DMS 273 (cell line): ENCODE data around the gene IQCM.

ENCODE experiments used
- DNase-seq: peaks from one replicate; lab custom pipeline; 2025; ENCODE audit not compliant: unreplicated experiment; lab: John Stamatoyannopoulos, UW

The IQCM gene, protein sequence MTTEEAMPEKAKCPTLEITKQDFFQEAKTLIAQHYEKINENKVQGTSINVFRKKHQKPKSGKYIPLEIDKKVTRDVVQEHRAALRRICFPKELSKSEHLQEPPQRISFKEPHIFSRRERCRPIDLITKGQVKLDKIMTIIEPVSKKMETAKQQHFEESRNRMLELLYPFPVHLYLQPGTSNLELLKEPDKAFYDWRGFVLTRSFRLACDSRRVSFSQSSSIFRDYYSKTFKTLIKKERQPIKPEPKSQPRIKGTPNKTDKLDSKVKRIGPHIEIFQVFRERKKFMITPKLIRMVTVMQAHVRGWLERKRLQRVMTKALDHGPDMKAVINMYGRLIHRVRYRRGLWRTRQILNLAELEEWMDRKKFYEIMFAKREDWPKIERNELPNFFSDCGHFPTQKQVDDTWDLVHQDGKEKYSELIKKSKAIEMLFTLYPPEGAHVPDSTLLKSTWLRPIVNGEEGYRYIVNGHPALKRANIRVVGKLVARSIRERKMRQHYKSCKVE

DNA sequence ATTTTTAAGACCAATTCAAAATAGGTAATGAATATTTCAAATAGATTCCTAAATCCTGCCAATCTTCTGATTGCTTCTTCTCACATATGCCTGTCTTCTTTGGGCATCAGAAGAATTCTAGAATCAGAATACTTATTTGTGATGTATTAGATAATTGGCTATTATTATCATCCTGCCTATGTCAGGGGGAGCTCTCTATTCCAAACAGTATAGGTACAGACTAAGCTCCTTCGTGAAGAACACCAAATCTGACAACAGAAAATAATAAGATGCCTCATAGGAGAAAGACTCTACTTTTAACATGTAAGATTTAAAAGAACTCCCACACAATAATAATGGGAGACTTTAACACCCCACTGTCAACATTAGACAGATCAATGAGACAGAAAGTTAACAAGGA lies at the start of gene IQCM:
TSS of gene IQCM (minus strand) at position 101 of the 400 bp plus-strand sequence. CDS start 73,152 bp downstream, outside the sequence.
- no peak for DNase-seq

DNA sequence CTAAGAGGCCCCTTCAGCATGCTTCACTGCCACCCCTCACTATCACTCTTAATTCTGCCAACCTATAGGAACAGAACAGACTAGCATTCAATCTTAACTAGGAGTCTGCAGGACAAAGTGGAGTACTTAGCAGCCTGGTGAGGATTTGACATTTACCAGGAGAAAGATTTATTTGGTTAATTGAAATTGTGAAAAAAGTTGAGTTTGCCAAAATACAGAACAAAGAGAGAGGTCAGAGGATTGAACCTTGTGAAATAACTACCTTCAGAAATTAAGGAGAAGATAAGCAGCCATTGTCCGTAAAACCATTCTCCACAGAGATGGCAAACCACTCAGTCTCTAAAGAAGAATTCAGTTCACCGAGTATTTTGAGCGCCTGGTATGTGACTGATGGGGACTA lies 41.8 kb upstream of the IQCM start:
- no peak for DNase-seq

DNA sequence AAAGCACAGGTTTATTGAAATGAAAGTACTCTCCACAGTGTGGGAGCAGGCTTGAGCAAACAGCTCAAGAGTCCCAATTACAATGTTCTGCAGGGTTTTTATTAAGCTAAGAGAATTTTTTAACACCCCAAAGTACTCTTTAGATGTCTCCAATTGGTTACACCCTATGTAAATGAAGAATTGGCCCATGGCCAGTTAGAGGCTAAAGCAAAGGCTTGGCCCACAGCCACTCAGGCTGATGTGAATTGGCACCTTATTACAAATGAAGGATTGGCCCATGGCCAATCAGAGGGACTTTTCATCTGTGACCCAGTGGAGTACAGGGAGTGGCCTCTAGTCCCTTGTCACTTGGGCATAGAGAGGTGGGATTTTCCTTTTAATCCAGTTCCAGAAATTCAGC lies 30.1 kb upstream of the IQCM start:
- DNase-seq: peak; percentile 6

DNA sequence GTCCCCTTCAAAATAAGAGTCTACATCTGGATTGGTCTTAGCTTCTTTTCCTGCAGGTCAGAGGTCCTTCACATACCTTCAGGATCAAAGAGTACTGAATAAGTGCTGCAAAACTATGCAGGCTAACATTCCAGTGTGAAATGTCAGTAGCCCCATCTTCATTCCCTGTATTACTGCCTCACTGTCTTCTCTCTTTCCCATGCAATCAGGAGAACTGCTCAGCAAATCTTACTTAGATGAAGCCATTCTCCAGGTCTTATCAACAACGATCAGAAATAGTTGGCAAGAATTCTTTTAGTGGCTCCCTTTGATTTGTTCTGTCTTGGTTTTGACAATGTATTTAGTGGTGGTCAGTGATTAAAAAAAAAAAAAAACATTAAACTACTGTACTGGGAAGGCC lies 26.0 kb upstream of the IQCM start:
- no peak for DNase-seq

DNA sequence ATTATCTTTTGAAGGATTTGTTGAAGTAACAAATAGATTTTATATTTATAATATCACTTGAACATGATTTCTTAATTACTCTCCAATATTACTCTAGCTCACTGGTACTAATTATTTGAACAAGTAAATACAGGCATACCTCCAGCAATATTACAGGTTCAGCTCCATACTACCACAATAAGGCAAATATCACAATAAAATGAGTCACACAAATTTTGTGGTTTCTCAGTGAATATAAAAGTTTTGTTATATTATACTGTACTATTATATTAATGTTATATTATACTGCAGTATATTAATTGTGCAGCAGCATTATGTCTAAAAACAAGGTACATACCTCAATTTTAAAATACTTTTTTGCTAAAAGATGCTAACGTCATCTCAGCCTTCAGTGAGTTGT lies 22.4 kb upstream of the IQCM start:
- no peak for DNase-seq

DNA sequence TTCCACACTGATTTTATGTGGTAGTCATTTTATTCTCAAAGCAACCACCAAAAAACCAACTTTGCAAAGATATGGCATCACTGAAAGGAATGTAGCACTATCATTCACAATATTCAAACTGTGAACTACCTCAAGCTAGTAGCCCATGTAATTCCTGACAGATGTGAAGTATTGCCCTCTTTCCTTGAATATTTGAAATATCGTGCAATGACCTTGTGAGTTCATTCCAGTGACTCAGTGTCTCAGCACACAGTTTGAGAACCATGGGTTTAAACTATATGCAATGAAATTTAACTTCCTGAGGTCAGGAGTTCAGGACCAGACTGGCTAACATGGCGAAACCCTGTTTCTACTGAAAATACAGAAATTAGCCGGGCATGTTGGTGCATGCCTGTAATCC lies 20.9 kb upstream of the IQCM start:
- no peak for DNase-seq

DNA sequence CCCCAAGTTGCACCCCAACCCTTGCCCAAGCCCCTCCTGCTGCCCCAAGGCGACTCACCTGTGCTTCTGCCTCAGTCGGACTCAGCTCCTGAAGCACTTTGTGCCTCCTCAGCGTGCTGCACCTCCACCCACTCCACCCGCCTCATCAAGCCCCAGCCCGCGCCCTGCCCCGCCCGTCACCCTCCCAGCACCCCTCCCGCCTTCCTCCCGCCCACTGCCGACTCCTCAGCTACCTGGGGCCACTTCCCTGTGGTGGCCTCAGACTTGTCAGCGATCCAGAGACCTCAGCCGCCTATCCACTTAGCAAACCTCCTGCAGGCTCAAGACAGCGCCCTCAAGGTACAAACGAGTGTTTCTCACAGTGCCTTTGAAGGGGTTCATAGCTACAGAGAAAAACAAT lies 19.6 kb upstream of the IQCM start:
- DNase-seq: no peak

DNA sequence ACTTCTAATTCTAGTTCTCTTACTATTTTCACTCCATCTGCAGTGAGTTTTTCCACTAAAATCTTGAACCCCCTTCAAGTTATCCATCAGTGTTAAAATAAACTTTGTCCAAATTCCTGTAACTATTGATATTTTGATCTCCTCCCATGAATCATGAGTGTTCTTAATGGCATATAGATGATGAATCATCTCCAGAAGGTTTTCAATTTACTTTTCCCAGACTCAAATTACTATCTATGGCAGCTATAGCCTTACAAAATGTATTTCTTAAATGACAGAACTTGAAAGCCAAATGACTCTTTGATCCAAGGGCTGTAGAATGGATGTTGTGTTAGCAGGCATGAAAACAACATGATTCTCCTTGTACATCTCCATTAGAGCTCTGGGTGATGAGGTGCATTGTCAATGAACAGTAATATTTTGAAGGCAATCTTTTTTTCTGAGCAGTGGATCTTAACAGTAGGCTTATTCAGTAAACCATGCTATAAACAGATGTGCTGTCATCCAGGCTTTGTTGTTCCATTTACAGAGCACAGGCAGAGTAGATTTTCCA lies 16.1 kb upstream of the IQCM start:
- no peak for DNase-seq

DNA sequence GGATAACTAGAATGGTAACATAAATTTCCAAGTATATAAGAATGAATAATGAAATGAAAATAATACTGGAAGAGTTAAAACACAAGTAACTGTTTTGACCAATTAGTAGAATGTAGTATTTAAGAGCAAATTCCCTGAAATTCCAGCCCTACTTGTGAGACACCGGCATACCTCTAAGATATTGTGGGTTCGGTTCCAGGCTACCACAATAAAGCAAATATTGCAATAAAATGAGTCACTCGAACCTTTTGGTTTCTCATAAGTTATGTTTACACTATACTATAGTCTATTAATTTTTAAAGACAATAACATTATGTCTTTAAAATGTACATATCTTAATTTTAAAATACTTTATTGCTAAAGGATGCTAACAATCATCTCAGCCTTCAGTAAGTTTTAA lies 15.2 kb upstream of the IQCM start:
- no peak for DNase-seq

DNA sequence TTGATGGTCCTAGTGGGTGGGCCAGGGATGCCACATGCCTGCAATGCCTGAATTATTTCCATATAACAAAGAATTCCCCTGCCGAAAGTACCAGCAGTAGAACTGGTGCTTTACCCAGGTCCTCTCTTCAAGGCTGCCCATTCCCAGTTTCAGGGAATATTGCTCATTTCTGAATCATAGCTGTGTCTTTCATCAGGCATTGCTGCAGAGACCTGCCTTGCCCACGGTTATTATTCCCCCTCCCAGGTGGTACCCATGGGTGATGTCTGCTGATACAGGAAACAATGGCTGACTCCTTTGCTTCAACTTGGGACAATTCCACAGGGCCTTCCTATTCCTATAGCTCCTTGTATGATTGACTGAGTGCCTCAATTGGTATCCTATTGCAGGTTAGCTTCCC lies 9.7 kb upstream of the IQCM start:
- no peak for DNase-seq

DNA sequence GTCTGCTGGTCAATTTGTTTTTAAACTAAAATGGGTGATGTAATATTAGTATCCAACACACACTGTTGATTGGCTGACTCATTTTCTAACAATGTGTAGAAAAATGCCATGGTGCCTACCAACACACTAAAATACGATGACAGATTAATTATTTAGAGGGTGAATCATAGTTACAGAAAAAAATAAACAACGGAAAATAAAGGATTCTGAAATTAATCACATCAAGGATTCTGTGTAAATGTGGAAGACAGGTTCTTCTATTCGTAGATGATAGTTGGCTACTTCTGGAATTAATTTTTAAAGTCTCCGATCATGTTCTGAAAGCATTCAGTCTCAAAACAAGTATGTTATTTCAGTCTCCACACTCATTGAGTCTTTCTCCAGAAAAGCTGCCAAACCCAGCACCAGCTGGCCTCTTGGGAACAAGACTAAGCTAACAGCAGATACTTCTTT lies 8.2 kb upstream of the IQCM start:
- DNase-seq: peak; percentile 1

DNA sequence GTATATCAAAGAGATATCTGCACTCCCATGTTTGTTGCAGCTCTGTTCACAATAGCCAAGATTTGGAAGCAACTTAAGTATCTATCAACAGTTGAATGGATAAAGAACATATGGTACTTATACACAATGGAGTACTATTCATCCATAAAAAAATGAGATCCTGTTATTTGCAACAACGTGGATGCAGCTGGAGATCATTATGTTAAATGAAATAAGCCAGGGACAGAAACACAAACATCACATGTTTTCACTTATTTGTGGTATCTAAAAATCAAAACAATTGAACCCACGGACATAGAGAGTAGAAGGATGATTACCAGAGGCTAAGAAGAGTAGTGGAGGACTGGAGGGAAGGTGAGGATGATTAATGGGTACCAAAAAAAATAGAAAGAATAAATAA lies 14.2 kb downstream of the IQCM start:
- no peak for DNase-seq

DNA sequence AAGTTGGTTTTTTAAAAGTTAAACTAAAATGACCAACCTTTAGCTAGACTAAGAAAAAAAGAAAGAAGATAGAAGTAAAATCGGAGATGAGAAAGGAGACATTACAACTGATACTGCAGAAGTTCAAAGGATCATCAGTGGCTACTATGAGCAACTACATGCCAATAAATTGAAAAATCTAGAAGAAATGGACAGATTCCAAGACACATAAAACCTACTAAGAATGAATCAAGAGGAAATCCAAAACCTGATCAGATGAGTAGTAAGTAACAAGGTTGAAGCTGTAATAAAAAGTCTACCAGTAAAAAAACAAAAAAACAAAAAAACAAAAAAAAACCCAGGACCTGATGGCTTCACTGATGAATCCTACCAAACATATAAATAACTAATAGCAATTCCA lies 16.1 kb downstream of the IQCM start:
- no peak for DNase-seq

DNA sequence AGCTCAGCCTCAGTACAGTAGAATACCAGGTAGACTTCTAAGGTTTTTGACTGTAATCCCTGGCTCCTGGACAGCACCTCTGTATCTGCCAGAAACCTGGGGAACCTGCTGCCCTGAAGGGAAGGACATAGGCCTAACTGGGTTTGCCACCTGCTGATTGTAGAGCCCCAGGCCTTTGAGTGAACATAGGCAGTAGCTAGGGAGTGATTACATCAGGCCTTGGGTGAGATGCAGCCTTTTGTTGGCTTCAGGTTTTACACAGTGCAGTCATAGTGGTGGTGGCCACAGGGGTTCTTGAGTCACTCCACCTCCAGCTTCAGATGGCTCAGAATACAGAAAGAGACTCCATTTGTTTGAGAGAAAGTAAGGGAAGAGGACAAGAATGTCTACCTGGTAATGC lies 19.3 kb downstream of the IQCM start:
- DNase-seq: no peak

DNA sequence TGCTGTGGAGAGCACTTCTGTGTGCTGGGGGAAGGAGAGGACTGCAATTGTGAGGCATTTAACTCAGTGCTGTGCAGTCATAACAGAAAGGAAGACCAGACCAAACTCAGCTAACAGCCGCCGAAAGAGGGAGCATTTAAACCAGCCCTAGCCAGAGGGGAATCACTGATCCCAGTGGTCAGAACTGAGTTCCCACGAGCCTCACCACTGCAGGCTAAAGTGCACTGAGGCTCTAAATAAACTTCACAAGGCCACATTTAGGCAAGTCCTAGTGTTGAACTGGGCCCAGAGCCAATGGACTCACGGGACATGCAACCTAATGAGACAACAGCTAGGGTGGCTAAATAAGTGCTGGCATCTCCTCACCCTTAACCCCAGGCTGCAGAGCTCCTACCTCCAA lies 20.4 kb downstream of the IQCM start:
- no peak for DNase-seq

DNA sequence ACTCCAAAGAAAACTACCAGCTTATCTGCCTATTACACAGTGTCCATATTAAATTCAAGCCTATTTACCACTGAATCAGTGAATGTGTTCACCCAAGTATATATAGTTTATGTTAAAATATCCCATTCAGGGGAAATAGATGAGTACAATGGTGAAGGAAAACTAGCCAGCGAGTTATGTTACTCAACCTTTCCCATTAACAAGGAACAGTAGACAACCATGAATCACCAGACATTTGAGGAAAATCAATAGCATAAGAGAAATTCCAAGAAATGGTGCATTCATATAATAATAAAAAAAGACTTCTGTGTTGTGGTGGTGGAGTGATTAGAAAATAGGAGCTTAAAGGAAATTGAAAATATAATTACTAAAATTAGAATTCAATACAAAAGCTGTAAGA lies 21.3 kb downstream of the IQCM start:
- DNase-seq: no peak

DNA sequence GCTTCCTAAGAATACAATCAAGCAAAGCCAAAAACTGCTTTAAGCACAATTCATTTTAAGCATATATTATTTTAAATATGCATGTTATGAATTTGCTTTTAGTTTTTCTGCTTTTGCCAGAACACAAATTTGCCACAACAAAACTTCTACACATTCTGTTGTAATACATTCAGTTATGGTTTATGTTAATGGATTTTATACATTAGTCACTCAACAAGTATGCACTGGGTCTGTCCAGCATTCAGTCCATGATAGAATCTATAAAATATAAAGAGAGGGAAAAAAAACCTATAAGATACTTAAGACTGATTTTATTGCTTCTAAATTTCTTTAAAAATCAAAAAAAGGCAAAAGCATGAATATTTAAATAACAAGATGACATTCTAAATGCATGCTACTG lies 22.2 kb downstream of the IQCM start:
- DNase-seq: no peak

DNA sequence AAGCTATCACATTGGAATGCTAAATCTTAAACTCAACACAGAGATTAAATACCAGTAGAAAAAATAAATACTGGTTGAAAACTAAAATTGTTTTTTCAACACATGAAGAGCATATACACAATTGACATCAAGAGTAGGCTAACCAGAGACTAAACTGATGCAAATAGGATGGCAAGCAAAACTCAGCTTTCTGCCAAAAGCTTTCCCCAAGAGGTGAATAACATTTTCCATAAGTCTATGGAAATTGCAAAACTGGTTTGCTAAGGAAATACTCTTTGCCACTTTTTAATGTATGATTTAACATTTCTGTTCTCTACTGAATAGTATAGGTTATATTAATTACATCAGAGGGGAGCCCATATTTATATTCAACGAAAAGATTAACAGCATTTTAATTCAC lies 23.8 kb downstream of the IQCM start:
- no peak for DNase-seq

DNA sequence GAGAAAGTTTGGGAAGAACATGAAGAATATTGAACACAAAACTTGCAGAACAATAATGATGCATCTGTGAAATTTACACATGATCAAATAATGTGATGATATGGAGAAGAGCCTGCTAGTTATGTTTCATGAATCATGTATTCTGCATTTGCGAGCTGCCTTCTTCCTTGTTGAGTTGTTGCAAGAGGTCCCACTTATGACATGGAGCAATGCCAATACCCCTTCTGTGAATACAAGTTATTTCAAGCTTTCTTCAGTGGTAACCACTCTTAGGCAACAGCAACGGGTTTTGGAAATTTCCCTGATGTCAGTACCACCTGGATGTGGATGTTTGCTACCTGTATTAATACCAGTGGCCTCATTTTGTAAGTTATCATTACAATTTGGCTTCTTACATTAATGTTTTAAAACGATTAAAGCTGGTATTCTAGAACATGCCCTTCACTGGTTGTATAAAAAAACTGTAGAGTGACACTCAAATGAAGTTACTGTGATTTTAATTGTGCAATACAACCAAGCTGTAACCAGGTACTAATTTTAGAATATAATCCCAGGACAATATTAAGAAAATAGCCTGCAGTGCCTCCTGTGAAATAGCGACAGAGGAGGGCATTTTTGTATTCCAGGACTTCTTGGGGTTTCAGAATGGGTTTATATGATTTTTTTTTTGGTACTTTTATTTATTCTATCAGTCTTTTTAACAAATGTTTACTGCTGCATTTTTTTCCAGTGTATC lies 25.3 kb downstream of the IQCM start:
- DNase-seq: no peak

DNA sequence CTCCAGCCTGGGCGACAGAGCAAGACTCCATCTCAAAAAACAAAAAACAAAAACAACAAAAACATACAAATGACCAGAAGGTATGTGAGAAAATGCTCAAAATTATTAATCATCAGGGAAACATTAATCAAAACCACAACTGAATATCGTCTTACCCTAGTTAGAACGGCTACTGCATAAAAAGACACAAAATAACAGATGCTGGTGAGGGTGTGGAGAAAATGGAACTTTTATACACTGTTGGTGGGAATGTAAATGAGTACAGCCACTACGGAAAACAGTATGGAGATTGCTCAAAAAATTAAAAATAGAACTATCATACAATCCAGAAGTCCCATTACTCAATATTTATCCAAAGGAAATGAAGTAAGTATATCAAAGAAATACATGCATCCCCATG lies 27.3 kb downstream of the IQCM start:
- no peak for DNase-seq

DNA sequence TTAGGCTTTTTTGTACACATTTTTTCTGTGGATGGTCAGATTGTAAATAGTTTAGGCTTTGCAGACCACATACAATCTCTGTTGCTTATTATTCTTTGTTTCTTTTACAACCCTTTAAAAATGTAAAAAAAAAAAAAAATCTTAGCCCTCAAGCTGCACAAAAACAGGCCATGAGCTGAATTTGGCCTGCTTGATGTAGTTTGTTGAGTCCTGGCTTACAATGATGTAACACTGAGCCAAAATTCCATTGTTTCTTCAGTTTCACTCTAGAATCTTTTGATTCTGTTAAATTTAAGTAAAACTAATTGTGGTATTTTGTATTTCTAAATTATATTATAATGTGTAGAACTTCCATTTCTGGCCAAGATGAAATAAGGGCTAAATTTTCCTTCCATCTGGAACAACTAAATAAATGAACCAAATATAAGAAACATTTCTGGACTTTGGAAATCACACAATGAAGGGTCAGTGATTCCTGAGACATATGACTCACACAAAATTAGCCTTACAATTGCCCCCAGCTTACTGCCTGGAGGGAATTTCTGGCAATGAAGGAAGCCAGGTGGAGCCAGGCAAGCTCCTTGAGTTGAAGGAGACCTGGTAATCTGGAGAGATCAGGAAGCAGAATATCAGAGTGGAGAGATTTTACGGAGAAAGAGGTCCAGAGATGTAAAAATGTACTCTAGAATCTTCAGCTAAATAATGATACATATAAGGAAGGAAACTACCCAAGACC lies 29.8 kb downstream of the IQCM start:
- DNase-seq: no peak
